Suppressor macrophage treated with lipopolysaccharide for 1 hour (primary cell): Measurements from ENCODE around the gene ZG16B.

ENCODE experiments used
- DNase-seq, 3 donors: peaks; one replicate each; pipeline ENCODE4 v3.0.0-alpha.2; 2020 to 2022

The ZG16B gene

GRCh38 chr16:2871926-2872325 is 41.8 kb downstream of the ZG16B start:
- DNase-seq, result no peak

GRCh38 chr16:2874032-2874911 is 44.2 kb downstream of the ZG16B start:
- DNase-seq, result no peak

- peak; percentile 86 to 93 (median 91) for DNase-seq
Measured at GRCh38 chr16:2874912-2875362, 44.8 kb downstream of the ZG16B start.

DNA sequence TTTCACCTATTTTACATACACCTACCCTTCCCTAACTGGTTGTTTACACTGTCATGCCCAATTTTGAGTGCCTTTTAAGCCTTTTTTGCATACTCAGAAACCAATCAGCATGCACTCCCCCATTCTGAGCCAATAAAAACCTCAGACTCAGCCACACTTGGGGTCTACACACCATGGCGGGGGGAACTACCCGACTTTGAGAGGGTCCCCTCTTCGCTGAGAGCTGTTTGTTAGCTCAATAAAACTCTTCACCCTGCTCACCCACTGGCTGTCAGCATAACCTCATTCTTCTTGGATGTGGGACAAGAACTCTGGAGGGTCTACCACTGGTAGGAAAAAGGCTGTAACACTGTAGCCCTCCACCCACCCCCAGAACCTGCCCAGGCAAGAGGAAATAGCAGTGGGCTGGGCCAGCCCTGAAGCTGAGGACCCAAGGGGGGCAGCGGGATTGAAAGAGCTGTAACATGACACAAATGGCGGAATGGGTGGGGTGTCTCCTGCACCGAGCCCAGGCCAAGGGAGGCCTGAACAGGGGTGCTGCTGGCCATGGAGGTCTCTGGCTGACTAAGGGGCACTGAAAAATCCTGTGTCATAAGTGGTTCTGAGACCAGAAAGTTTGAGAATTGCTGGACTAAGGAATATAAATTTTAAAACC is 49.9 kb downstream of the ZG16B start:
- no peak for DNase-seq
